SK-N-SH (cell line): ENCODE results near the gene TSSK3. TPM values are rescaled to one million over a fixed set of nuclear protein-coding genes. Genes with fewer than 3 reads are reported as not detected.
A peak's percentile ranks its signal among the peaks of the same experiment; 100 is the strongest.

Source experiments
- CTCF ChIA-PET: fragments of 300-600, 350-600 bp; formaldehyde crosslinking; extraction: SDS; loops from one replicate; lab custom pipeline; 2021; lab: Yijun Ruan, JAX
- POLR2A ChIA-PET: fragments of 350-600 bp; sonication (Branson Sonifier 250); formaldehyde crosslinking; extraction: SDS; loops from one replicate; lab custom pipeline; 2020; ENCODE audit warnings: antibody characterized with exemption, inconsistent platforms; lab: Yijun Ruan, JAX
- DNase-seq: peaks from one replicate; pipeline ENCODE4 v3.0.0; 2012
- H2AFZ ChIP-seq: fragments of 200-600 bp; sonication (generic); 2 replicates; pipeline ENCODE4 v1.8.1; 2016; ENCODE audit warnings: antibody characterized with exemption, mild to moderate bottlenecking, low read depth
- H3F3A ChIP-seq: fragments of 200-600 bp; sonication (generic); replicated peaks from 2 replicates; pipeline ENCODE3; 2016; ENCODE audit warnings: antibody characterized with exemption, mild to moderate bottlenecking; ENCODE audit not compliant: insufficient read depth
- H3K27ac ChIP-seq, 2 experiments: fragments of 200-500 bp in 1 of 2; fragments of 200-600 bp in 1 of 2; sonication (Bioruptor generic) in 1 of 2; sonication (generic), shearing (Covaris generic) in 1 of 2; 2 replicates each; pipeline versions ENCODE4 v1.5.1 to v1.6.1; 2014 to 2016; ENCODE audit warnings: low read depth in 2 of 2, inconsistent platforms in 1 of 2, low read length in 1 of 2, mild to moderate bottlenecking in 1 of 2, mixed read lengths in 1 of 2
- H3K27me3 ChIP-seq: fragments of 200-600 bp; sonication (generic), shearing (Covaris generic); 2 replicates; pipeline ENCODE4 v1.6.1; 2016; ENCODE audit warnings: mixed run types; ENCODE audit not compliant: insufficient read depth
- H3K36me3 ChIP-seq, 2 experiments: fragments of 200-500 bp in 1 of 2; fragments of 200-600 bp in 1 of 2; sonication (Bioruptor generic) in 1 of 2; sonication (generic) in 1 of 2; replicated peaks in 1 of 2; 2 replicates each; pipeline versions ENCODE3 to v1.5.1; 2014 to 2016; ENCODE audit warnings: low read length in 1 of 2, mild to moderate bottlenecking in 1 of 2; ENCODE audit not compliant: insufficient read depth in 2 of 2, control insufficient read depth in 1 of 2
- H3K4me1 ChIP-seq, 2 experiments: fragments of 200-500 bp in 1 of 2; fragments of 200-600 bp in 1 of 2; sonication (Bioruptor generic) in 1 of 2; sonication (generic), shearing (Covaris generic) in 1 of 2; 2 replicates each; pipeline versions ENCODE4 v1.5.1 to v1.6.1; 2014 to 2016; ENCODE audit warnings: low read depth in 1 of 2, low read length in 1 of 2, mixed run types in 1 of 2; ENCODE audit not compliant: insufficient read depth in 2 of 2, control insufficient read depth in 1 of 2
- H3K4me2 ChIP-seq: fragments of 200-600 bp; sonication (generic), shearing (Covaris generic); 2 replicates; pipeline ENCODE4 v1.6.1; 2017; ENCODE audit warnings: mixed run types
- H3K4me3 ChIP-seq, 2 experiments: fragments of 200-500 bp in 1 of 2; fragments of 200-600 bp in 1 of 2; sonication (Bioruptor generic) in 1 of 2; sonication (generic), shearing (Covaris generic) in 1 of 2; 2 replicates each; pipeline versions ENCODE4 v1.5.1 to v1.8.1; 2014 to 2016; ENCODE audit warnings: low read depth in 2 of 2, inconsistent platforms in 1 of 2, low read length in 1 of 2, mild to moderate bottlenecking in 1 of 2, mixed read lengths in 1 of 2, moderate library complexity in 1 of 2
- H3K79me2 ChIP-seq: fragments of 200-600 bp; sonication (generic); 2 replicates; pipeline ENCODE4 v1.8.1; 2017; ENCODE audit warnings: mild to moderate bottlenecking; ENCODE audit not compliant: insufficient read depth
- H3K9ac ChIP-seq: fragments of 200-600 bp; sonication (generic); 2 replicates; pipeline ENCODE4 v1.6.1; 2017; ENCODE audit warnings: mixed run types
- H3K9me2 ChIP-seq: fragments of 200-600 bp; sonication (generic); 2 replicates; pipeline ENCODE4 v1.6.1; 2017; ENCODE audit warnings: mixed run types
- H3K9me3 ChIP-seq: fragments of 200-600 bp; sonication (generic); 2 replicates; pipeline ENCODE4 v1.6.1; 2017; ENCODE audit warnings: mixed run types, mild to moderate bottlenecking, moderate library complexity
- H4K20me1 ChIP-seq: fragments of 200-600 bp; sonication (generic); 2 replicates; pipeline ENCODE4 v1.6.1; 2017; ENCODE audit warnings: mild to moderate bottlenecking, mixed run types; ENCODE audit not compliant: insufficient read depth
- EP300 ChIP-seq, 2 experiments: IDR thresholded peaks; 2 replicates each; pipeline versions ENCODE4 v1.4.0 to v1.6.1; 2012; ENCODE audit warnings: borderline replicate concordance in 1 of 2, low read depth in 1 of 2, low read length in 1 of 2
- FOSL2 ChIP-seq: IDR thresholded peaks from 2 replicates; pipeline ENCODE4 v1.4.0; 2012; ENCODE audit warnings: low read depth, mild to moderate bottlenecking, moderate library complexity, borderline replicate concordance
- MXI1 ChIP-seq: IDR thresholded peaks from 2 replicates; pipeline ENCODE4 v1.6.1; 2012; ENCODE audit warnings: mild to moderate bottlenecking, low read depth, low read length, improper control_type of control experiment
- NFIC ChIP-seq: IDR thresholded peaks from 2 replicates; pipeline ENCODE4 v1.4.0; 2012; ENCODE audit warnings: borderline replicate concordance
- RAD21 ChIP-seq: IDR thresholded peaks from 2 replicates; pipeline ENCODE4 v1.6.1; 2012; ENCODE audit warnings: mild to moderate bottlenecking, low read length
- RCOR1 ChIP-seq: fragments of 150-350 bp; IDR thresholded peaks from 2 replicates; pipeline ENCODE4 v1.6.1; 2017; ENCODE audit warnings: antibody characterized with exemption, low read length
- RFX5 ChIP-seq: IDR thresholded peaks from 2 replicates; pipeline ENCODE4 v1.6.1; 2012; ENCODE audit warnings: mild to moderate bottlenecking, improper control_type of control experiment, low read length
- SIN3A ChIP-seq: IDR thresholded peaks from 2 replicates; pipeline ENCODE4 v1.6.1; 2012; ENCODE audit warnings: low read depth, mild to moderate bottlenecking, low read length, moderate library complexity, borderline replicate concordance
- SMC3 ChIP-seq: IDR thresholded peaks from 2 replicates; pipeline ENCODE4 v1.6.1; 2012; ENCODE audit warnings: low read depth, low read length, improper control_type of control experiment
- WGBS: methylation state at CpG from one replicate; pipeline ENCODE4 v1.1.6; 2017; ENCODE audit warnings: low lambda C conversion rate; 5-methylcytosine and 5-hydroxymethylcytosine counted together
- polyA plus RNA-seq, 3 experiments: library from polyadenylated mRNA; depleted of rRNA; stranded (reverse); fragments of >200 nt; gene quantifications; 2 replicates each; pipeline ENCODE4 v1.2.3, GENCODE V29; 2012
- TF ChIP-seq, protein P1 (sequence below): IDR thresholded peaks from 2 replicates; pipeline ENCODE4 v1.4.0; 2012; ENCODE audit warnings: low read depth, borderline replicate concordance
- TF ChIP-seq, protein P2 (sequence below): IDR thresholded peaks from 2 replicates; pipeline ENCODE4 v1.4.0; 2012; ENCODE audit warnings: low read depth, borderline replicate concordance
- TF ChIP-seq, protein P3 (sequence below): fragments of 150-350 bp; IDR thresholded peaks from 2 replicates; pipeline ENCODE4 v1.6.1; 2017; ENCODE audit warnings: antibody characterized with exemption, low read length, low read depth, borderline replicate concordance
- TF ChIP-seq, protein P4 (sequence below): fragments of 150-350 bp; IDR thresholded peaks from 2 replicates; pipeline ENCODE4 v1.6.1; 2016; ENCODE audit warnings: mild to moderate bottlenecking, low read depth, low read length
- TF ChIP-seq, protein P5 (sequence below): IDR thresholded peaks from 2 replicates; pipeline ENCODE4 v1.4.0; 2012; ENCODE audit warnings: low read depth

Gene TSSK3
- polyA plus RNA-seq, 1 of the 3 experiments (the other 2 are of a cell fraction), result 0.28 TPM

DNA sequence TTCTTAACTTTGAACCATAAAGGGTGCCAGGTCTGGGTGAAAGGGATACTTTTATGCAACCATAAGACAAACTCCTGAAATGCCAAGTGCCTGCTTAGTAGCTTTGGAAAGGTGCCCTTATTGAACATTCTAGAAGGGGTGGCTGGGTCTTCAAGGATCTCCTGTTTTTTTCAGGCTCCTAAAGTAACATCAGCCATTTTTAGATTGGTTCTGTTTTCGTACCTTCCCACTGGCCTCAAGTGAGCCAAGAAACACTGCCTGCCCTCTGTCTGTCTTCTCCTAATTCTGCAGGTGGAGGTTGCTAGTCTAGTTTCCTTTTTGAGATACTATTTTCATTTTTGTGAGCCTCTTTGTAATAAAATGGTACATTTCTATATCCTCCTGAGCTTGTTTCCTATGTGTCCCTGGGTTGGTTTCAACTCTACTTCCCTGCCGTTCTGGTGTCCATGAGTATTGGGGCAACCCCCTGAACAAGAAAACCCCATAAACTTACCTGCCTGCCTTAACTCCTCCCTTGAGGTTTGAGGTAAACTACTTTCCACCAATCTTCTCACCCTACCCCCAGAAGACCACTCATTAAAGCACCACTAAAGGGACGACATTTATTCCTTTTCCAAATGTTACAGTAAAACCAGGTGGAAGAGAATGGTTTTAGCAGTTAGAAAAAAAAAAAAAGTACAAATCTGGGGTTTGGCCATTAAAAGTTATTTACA lies 28.9 kb upstream of the TSSK3 start:
- ChIA-PET POLR2A (interaction anchor here (0.9 to 1.2 kb wide), 3 partner anchors 60 to 117 kb away, joined by 3 read pairs; no protein-coding TSS in a partner anchor), CTCF (interaction anchor here (0.9 to 3.0 kb wide), 6 partner anchors 12 to 117 kb away, joined by 3 to 7 read pairs (median 4); no protein-coding TSS in a partner anchor)
- H3K79me2 ChIP-seq, result peaks cover 44% of the 10 kb centered on the region
- H3K27me3 ChIP-seq, result no peaks in the 10 kb centered on the region
- no peak overlapping the region for H2AFZ ChIP-seq
- no peak overlapping the region for H3K27ac ChIP-seq
- peak overlapping the region; percentile 98 for H3K4me2 ChIP-seq
- H3F3A ChIP-seq, result peaks cover 30% of the 10 kb centered on the region
- TF ChIP-seq, protein P1, sequence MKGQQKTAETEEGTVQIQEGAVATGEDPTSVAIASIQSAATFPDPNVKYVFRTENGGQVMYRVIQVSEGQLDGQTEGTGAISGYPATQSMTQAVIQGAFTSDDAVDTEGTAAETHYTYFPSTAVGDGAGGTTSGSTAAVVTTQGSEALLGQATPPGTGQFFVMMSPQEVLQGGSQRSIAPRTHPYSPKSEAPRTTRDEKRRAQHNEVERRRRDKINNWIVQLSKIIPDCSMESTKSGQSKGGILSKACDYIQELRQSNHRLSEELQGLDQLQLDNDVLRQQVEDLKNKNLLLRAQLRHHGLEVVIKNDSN, result no peak
- TF ChIP-seq, protein P2, sequence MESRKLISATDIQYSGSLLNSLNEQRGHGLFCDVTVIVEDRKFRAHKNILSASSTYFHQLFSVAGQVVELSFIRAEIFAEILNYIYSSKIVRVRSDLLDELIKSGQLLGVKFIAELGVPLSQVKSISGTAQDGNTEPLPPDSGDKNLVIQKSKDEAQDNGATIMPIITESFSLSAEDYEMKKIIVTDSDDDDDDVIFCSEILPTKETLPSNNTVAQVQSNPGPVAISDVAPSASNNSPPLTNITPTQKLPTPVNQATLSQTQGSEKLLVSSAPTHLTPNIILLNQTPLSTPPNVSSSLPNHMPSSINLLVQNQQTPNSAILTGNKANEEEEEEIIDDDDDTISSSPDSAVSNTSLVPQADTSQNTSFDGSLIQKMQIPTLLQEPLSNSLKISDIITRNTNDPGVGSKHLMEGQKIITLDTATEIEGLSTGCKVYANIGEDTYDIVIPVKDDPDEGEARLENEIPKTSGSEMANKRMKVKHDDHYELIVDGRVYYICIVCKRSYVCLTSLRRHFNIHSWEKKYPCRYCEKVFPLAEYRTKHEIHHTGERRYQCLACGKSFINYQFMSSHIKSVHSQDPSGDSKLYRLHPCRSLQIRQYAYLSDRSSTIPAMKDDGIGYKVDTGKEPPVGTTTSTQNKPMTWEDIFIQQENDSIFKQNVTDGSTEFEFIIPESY, result no peak
- TF ChIP-seq, protein P3, sequence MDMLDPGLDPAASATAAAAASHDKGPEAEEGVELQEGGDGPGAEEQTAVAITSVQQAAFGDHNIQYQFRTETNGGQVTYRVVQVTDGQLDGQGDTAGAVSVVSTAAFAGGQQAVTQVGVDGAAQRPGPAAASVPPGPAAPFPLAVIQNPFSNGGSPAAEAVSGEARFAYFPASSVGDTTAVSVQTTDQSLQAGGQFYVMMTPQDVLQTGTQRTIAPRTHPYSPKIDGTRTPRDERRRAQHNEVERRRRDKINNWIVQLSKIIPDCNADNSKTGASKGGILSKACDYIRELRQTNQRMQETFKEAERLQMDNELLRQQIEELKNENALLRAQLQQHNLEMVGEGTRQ, result no peak
- TF ChIP-seq SIN3A (no peak), MXI1 (no peak), RCOR1 (no peak), SMC3 (no peak), FOSL2 (no peak), RFX5 (no peak), EP300 (IDR thresholded peaks at IDR 0.05; ENCODE audit: borderline replicate concordance in 1 of 2, low read depth in 1 of 2, low read length in 1 of 2) (no peak), RAD21 (no peak), NFIC (no peak)
- TF ChIP-seq, protein P4, sequence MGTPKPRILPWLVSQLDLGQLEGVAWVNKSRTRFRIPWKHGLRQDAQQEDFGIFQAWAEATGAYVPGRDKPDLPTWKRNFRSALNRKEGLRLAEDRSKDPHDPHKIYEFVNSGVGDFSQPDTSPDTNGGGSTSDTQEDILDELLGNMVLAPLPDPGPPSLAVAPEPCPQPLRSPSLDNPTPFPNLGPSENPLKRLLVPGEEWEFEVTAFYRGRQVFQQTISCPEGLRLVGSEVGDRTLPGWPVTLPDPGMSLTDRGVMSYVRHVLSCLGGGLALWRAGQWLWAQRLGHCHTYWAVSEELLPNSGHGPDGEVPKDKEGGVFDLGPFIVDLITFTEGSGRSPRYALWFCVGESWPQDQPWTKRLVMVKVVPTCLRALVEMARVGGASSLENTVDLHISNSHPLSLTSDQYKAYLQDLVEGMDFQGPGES, result no peak
- TF ChIP-seq, protein P5, sequence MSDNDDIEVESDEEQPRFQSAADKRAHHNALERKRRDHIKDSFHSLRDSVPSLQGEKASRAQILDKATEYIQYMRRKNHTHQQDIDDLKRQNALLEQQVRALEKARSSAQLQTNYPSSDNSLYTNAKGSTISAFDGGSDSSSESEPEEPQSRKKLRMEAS, result no peak
- peaks cover 28 to 56% of the 10 kb centered on the region in 2 experiments for H3K36me3 ChIP-seq
- no peak for DNase-seq
- H3K9me3 ChIP-seq, result no peaks in the 10 kb centered on the region
- peak overlapping the region in 1 of 2 experiments; percentile 84; a peak in 1 of 4 replicates for H3K4me3 ChIP-seq
- no peaks in the 10 kb centered on the region for H3K9me2 ChIP-seq
- WGBS, result 89% methylated on average over 3 of the region's 3 CpGs
- no peak overlapping the region for H3K9ac ChIP-seq
- H4K20me1 ChIP-seq, result peaks cover 39% of the 10 kb centered on the region
- H3K4me1 ChIP-seq, result peaks cover 8 to 31% of the 10 kb centered on the region in 2 experiments; a peak in 3 of 4 replicates
